Measurements from ENCODE around the gene HOXB2.
A peak's percentile ranks its signal among the peaks of the same experiment; 100 is the strongest.

HOXB2 gene

DNA sequence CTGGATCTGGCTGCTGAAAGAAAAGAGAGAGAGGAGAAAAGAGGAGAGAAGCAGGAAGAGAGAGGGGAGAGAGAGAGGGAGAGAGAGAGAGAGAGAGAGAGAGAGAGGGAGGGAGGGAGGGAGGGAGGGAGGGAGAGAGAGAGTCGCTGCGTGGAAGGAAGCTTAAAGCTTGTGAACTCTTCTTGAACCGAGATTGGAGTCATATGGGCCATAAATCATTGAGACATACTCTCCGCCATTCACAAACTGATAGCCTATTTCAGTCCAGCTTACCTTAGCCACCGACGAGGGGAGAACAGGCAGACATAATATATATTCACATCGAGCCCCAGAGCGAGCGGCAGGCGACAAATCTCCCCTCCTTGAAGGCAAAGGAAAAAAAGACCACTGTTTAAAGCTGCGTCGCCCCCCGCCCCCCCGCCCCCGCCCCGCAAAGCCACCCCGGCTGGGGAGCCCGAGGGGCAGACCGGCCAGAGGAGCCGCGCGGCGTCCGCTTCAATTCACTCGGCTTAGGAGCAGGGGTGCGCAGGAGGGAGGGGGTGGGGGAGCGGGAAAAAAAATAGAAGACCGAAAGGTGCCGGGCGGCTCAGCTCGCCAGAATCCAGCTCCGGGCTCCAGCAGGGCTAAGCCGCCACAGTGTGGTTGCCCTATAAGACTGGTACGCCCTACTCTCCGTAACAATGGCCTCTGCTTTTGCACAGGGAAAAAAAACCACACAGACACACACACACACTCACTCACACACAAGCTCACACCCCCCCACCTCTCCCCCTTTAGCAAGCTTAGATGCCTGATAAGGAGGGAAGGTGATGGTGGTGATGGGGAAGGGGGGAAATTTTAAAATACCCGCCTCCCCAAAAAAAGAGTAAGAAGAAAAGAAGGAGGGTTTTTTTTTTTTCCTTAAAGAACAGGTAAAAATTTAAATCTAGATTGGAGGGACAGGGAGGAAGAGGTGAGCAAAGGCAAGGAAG is 10.6 kb upstream of the HOXB2 start:
- TF ChIP-seq, protein P1, sequence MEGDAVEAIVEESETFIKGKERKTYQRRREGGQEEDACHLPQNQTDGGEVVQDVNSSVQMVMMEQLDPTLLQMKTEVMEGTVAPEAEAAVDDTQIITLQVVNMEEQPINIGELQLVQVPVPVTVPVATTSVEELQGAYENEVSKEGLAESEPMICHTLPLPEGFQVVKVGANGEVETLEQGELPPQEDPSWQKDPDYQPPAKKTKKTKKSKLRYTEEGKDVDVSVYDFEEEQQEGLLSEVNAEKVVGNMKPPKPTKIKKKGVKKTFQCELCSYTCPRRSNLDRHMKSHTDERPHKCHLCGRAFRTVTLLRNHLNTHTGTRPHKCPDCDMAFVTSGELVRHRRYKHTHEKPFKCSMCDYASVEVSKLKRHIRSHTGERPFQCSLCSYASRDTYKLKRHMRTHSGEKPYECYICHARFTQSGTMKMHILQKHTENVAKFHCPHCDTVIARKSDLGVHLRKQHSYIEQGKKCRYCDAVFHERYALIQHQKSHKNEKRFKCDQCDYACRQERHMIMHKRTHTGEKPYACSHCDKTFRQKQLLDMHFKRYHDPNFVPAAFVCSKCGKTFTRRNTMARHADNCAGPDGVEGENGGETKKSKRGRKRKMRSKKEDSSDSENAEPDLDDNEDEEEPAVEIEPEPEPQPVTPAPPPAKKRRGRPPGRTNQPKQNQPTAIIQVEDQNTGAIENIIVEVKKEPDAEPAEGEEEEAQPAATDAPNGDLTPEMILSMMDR (IDR thresholded peaks at IDR 0.05; ENCODE audit: extremely low read depth, insufficient read depth, missing control alignments) = no peak
- in situ Hi-C loops (cut with MboI; ENCODE audit: low pct_unique_long_range_greater_than_20kb, low sequenced_read_pairs, unreplicated experiment) = no loop called here
- peak; percentile 77 for DNase-seq (ENCODE audit: low spot score)

DNA sequence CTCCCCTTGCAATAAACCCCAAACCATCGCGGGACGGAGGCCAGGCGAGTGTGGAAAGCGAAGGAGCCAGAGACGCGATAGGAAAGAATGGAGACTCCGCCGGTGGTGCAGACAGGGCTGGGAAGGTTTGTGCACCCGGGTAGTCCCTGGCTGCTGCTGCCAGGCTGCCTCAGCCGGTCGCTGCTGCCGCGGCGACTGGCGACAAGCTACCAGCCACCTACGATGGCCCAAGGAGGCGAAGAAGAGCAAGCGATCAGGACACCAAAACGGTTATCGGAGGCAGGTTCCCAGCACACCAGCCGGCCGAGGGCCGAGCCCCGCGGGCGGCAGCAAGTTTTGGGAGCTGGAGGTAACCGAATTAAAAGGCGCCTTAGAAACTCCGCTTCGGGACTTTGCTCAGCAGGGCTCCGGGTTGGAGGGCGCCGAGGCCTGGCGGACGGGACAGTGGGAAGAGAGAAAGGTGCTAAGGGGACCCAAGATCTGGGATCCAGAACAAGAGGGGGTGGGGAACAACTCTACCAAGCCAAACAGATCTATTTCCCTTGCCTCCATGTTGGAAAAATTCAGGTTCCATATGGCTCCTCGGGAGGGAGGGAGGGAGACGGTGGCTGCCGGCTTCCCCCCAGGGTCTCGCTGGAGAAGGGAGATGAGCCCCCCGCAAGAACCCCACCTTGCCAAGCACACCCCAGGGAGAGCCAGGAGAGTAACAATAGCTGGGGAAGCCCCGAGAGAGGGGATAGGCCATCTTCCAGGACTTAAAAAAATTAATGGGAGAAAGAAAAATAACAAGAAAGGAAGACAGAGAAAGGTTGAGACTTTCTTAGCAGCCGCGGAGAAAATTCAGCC is 9.7 kb upstream of the HOXB2 start:
- no peak for DNase-seq (ENCODE audit: low spot score)
- in situ Hi-C loops (cut with MboI; ENCODE audit: low pct_unique_long_range_greater_than_20kb, low sequenced_read_pairs, unreplicated experiment) = no loop called here
- TF ChIP-seq, protein P1 (IDR thresholded peaks at IDR 0.05; ENCODE audit: extremely low read depth, insufficient read depth, missing control alignments) = no peak

DNA sequence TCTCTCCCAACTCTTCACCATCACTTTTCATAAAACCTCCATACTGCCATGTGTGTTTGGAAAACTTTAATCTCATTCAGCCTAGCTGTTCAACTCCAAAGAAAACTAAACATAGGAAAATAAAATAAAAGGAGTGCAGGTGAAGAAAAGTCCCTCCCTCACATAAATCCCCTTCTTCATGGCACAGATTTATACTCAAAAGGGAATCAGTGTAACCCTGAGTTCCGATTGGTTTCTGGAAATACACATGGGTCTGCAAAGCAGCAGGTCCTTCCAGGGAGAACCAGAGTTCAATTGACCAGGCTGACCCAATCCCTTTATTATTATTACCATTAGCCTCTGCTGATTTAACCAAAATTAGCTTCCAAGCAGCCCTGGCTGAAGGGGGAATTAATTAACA is 8.9 kb upstream of the HOXB2 start:
- in situ Hi-C loops (cut with MboI; ENCODE audit: low pct_unique_long_range_greater_than_20kb, low sequenced_read_pairs, unreplicated experiment) = no loop called here
- DNase-seq (ENCODE audit: low spot score) = no peak

DNA sequence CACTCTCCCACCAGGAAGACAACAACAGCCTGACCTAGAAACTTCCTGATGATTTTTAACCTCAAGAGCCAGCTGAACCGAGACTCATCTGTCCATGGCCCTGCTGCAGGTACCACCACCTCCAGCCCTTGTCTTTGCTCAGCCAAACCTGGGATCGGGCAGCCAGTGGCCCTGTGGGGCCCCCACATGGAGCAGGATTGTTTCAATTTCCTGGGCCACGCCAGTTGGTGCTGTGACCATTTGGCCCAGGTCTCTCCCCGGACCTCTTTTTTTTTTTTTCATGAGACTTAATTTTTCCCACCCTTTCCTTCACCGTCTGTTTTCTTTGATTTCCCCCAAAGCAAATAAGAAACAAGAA is 8.3 kb upstream of the HOXB2 start:
- in situ Hi-C loops (cut with MboI; ENCODE audit: low pct_unique_long_range_greater_than_20kb, low sequenced_read_pairs, unreplicated experiment) = no loop called here
- TF ChIP-seq, protein P1 (IDR thresholded peaks at IDR 0.05; ENCODE audit: extremely low read depth, insufficient read depth, missing control alignments) = no peak
- no peak for DNase-seq (ENCODE audit: low spot score)

More for the DNA sequence above, 8.9 kb upstream of the HOXB2 start:
- TF ChIP-seq, protein P1 (IDR thresholded peaks at IDR 0.05; ENCODE audit: extremely low read depth, insufficient read depth, missing control alignments) = no peak

DNA sequence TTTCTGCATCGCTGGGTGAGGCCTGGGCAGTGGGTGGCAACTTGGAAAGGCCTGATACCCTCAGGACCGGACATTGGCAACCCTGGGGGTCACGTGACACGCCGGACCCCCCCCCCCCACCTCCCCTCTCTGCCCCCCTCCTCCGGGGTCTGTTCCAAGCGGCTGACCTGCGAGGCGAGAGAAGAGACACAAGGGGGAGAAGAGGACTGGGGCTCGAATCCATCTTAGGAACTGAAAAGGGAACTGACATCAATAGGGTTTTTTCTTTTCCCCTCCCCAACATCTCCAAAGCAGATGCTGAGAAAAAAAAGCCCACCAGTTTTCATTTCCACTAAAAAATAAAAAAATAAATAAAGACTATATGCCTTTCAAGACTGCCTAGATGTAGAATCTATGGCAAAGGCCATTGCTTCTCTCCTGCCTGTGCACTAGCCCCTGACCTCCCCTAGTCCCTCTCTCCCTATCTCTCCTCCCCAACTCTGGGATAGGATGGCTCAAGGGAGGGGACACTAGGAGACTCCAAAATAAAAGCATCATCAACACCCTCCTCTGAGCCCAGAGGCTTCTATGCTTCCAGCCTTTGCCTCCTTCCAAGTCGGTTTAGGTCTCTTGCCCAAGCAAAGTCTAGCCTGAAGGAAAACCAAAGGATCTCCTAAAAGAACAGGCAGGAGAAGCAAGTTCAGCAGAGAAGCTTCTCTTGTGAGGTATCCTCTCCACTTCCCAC is 7.7 kb upstream of the HOXB2 start:
- no peak for DNase-seq (ENCODE audit: low spot score)
- TF ChIP-seq, protein P1 (IDR thresholded peaks at IDR 0.05; ENCODE audit: extremely low read depth, insufficient read depth, missing control alignments) = no peak
- in situ Hi-C loops (cut with MboI; ENCODE audit: low pct_unique_long_range_greater_than_20kb, low sequenced_read_pairs, unreplicated experiment) = no loop called here
